HG02870 (cell line): ENCODE measurements around the gene LRFN2.

Experiments used
- ATAC-seq: cut with Tn5 transposase; IDR thresholded peaks from one replicate; pipeline ENCODE4 v1.9.1; 2021; ENCODE audit warnings: mild to moderate bottlenecking, moderate library complexity; ENCODE audit not compliant: unreplicated experiment

LRFN2 gene

DNA sequence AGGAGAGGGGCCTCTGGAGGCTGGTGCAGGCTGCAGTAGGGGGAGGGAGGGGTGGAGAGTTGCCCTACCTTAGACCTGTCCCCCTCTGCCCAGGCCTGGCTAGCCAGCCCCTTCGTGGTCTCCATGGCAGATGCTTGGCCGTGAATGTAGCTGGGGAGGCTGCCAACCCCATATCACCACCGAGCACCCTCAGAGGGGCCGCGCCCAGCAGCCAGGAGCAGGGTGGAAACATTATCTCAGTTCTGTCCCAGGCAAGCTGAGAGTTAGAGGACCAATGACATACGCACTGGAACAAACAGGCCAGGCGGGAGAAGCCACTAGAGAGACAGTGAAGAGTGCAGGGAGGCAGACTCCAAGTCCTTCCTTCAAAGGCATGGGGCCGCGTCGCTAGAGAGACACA lies 66.5 kb downstream of the LRFN2 start:
- ATAC-seq: no peak

- no peak for ATAC-seq
Measured at GRCh38 chr6:40520084-40520483, 67.1 kb downstream of the LRFN2 start.

DNA sequence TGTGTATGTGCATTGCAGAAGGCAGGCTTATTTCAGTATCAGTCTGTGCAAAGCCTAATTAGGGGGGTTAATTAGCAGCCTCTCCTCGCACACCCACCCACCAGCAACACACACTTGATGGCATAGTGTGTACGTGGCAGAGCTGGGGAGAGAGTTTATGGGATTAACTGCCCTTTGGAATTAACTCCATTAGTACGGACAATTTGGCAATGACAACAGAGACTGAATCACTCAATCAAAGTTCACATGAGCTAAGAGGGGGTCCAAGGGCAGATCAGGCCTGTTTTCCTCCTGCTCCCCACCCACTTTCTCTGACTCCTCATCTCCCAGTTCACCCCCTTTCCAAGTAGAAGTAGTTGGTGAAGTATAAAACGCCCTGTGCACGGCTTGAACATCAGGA lies 69.5 kb downstream of the LRFN2 start:
- no peak for ATAC-seq

DNA sequence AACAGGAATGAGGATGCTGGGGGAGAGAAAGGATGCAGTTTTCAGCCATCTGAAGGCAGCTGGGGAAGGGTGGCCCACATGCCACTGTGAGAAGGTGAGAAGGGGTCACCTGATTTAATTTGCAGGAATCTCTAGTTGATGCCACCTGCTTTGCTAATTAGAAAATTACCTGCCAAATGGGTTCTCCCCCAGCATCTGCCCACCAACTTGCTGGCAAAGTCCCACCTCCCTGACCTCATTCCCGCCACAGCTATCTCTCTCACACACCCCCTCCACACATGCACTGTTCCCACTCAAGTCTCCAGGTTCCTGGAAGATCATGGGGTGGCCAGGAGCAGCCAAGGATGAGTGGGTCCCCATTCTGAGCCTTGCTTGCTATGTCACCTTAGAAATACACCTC lies 70.7 kb downstream of the LRFN2 start:
- ATAC-seq: no peak

- ATAC-seq: no peak
Measured at GRCh38 chr6:40512340-40512739, 74.8 kb downstream of the LRFN2 start.

DNA sequence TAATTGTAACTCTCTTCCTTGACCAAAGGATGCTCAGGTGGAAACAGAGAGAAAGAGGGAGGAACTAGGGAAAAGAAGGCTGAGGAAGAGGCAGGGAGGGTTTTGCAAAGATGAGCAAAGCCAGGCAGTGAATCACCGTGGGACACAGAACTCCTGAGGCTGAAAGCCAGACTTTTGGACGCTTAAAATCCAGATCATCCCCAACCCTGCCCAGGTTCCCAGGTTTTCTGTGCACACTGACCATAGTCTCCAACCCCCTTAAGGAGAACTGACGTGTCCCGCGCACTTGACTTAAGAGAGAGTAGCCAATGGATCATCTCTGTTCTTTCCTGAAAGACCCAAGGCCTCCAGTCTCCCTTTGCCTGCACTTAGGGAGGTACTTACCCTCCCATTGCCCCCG lies 75.3 kb downstream of the LRFN2 start:
- no peak for ATAC-seq

DNA sequence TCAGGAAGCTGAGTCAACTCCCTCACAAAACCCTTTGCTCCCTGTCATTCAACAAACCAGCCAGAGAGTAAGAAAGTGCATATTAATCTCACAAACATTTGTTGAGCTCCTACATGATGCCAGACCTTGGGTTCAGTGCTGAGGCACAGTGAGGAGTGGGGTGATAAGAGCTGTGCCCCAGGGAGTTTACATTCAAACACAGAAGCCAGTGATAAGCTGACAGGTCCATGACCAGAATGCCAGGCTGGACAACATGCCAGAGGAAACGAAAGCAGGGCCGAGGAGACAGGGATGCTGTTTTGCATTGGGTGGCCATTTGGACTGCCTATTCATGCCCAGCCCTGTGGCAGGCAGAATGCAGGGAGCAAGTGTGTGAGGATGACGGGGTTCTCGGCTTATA lies 76.7 kb downstream of the LRFN2 start:
- no peak for ATAC-seq

GRCh38 chr6:40509716-40510260 lies 77.4 kb downstream of the LRFN2 start:
- ATAC-seq: no peak

DNA sequence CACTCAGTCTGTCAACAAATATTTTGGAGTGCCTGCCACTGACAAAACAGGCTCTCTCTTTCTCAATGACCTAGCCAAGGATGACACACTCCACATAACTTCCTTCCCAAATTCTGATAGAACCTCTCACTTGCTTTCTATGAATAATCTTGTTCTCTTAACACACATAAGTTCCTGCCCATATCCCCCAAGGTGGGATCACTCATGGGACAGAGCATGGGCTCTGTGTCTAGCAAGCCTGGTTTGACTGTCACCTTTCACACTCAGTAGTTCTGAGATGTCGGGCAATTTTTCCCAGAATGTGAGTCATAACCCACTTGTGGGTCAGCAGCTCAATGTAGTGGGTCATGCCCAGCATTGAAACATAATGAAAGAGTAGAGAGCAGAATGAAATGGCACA lies 78.1 kb downstream of the LRFN2 start:
- no peak for ATAC-seq

DNA sequence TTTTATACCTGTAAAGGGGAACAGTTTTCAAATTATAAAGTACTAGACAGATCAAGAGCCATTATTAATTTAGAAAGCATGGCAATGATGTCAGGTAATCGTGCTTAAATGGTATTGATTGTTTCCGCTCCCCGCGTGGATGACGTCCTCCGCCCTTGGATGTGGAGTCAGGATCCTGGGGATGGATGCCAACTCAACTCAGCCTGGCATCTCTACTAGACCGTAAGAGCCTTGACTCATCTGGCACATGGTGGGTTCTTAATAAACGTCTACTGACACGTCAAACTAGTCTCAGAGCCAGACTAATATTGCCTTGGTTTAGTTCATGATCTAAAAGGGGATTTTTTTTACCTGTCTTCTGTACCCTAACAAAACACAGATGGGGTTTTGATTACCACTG lies 80.2 kb downstream of the LRFN2 start:
- no peak for ATAC-seq

DNA sequence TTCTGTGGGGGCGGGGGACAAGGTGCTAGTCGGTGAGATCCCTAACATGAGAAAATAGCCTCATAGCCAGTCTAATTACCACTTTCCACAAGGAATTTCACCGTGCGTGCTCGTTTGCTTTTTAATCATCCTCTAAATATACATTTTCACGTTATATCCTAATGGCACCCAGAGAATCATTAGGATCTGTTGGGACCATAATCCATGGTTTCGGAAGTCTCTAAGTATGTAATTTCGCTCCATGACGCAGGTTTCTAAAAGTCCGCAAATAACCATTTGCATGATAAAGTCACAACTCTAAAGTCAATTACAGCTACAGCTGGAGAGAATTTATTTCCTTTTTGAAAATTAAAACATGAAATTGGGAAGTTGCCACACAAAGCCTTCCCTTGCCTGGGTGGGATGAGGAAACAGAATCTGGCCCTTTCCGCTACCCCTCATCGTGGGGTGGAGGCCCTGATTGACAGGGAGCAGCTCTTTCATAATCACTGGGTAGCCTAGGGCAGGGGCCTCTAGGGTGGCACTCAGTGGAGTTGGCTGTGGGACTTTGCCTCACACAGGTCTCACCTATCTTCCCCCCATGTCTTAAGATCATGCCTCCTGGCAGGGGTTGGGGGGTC lies 81.9 kb downstream of the LRFN2 start:
- ATAC-seq: no peak

DNA sequence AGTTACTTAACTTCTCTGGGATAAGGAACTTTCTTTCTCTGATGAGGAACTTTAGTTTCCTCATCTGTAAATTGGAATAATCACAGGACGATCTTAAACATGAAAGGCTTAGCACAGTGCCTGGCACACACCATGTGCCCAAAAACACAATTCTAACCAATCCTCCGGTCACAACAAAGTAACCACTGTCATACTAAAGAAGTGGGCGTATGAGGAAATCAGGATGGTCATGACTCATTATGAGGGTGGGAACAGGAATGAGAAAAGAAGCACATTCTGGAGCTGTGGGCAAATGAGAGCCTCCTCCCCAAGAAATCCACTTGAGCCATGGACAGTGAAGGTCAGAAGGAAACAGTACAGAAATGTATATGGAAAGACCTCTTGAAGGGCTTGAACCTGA lies 82.9 kb downstream of the LRFN2 start:
- no peak for ATAC-seq

GRCh38 chr6:40500227-40500626 lies 86.9 kb downstream of the LRFN2 start:
- ATAC-seq: no peak

GRCh38 chr6:40499215-40499614 lies 87.9 kb downstream of the LRFN2 start:
- ATAC-seq: no peak

GRCh38 chr6:40498148-40498547 lies 89.0 kb downstream of the LRFN2 start:
- no peak for ATAC-seq

GRCh38 chr6:40492187-40492586 lies 95.0 kb downstream of the LRFN2 start:
- no peak for ATAC-seq

- no peak for ATAC-seq
Measured at GRCh38 chr6:40490508-40490907, 96.7 kb downstream of the LRFN2 start.

DNA sequence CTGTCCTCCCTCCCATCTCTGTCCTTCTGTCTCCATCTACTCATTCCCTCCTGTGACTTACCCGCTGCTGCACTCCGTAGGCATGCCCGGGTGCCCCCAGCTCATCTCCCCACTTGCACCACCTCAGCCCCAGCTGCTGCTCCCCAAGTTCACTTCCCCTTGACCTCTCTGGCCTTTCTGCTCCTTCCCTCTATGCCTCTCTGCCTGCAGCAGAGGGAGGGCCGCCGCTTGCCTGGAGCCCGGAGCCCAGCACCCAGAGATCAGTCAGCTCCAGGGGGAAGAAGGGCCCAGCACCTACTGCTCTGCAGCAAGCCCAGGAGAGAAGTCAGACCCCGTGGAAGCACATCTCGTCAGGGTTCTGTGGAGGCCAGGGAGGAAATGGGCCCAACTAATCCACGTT lies 97.4 kb downstream of the LRFN2 start:
- no peak for ATAC-seq

- no peak for ATAC-seq
Measured at GRCh38 chr6:40486576-40486975, 100.6 kb downstream of the LRFN2 start.

DNA sequence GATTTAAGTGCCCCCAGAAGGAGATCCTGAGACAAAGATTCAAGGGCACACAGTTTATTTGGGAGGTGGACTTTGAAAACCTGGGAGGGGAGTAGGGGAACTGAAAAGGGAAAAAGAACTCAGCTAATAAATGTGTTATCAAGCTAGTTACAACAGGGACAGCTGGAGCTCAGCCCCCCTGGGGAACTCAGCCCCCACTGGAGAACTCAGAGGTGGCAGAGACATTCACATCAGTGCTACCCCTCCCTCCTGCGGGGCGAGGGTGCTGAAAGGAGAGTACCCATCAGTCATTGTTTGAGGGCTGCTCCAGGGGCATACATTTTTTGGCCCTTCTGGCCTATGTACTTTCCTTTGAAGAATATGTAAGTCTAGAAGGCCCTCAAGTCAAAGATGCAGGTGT lies 101.4 kb downstream of the LRFN2 start:
- ATAC-seq: no peak

DNA sequence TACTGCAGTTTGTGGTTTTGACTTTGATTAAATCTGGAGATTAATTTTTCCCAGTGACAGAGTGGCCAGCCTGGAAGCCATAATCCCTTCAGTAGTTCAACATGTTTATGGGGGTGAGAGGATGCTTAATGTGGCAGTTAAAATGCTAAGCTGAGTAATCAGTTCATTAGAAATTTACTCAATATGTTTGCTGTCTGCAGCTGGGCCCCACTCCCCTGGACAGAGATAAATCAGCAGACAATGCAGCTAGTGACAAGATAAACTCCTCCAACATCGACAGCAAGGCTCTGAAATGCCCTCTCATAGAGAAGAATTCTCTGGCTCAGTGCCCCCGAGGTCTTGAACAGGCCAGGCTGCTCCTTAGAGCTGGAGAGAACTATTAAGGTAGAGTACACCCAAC lies 101.9 kb downstream of the LRFN2 start:
- ATAC-seq: no peak

DNA sequence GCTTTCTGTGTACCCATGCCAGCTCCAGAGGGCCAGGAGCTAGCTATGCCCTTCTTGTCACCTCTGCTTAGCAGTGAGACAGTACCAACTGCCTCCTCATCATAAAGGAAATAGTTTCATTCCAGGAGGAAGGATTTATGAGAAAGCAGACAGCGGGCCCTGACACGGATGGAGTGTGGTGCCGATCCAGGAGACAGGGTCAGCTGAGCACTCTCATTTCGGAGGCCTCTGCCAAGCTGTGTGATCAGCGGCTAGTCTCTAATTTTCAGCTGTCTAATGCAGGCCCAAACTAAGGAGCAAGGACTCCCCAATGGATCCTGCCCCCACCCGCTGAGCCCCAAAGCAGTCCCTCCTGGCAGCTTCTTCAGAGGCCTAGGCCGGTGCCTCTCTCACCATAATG lies 103.1 kb downstream of the LRFN2 start:
- ATAC-seq: no peak

GRCh38 chr6:40482532-40482931 lies 104.6 kb downstream of the LRFN2 start:
- ATAC-seq: no peak
